Karpas-422 (cell line): ENCODE results near the gene PCDHGA1. TPM values are rescaled to one million over a fixed set of nuclear protein-coding genes. Genes with fewer than 3 reads are reported as not detected.
"Not testable (repeated sequence)": the region's sequence is repeated elsewhere in the genome, so short reads cannot be mapped to it uniquely, and the experiment has no call there.

ENCODE experiments used
- DNase-seq: peaks from one replicate; pipeline ENCODE4 v3.0.0-alpha.2; 2015
- H2AFZ ChIP-seq: fragments of 200-600 bp; sonication (generic); 2 replicates; pipeline ENCODE4 v1.6.1; 2014; ENCODE audit warnings: antibody characterized with exemption, low read length, mixed read lengths
- H3K27ac ChIP-seq: fragments of 200-600 bp; sonication (generic); 2 replicates; pipeline ENCODE4 v1.5.1; 2014; ENCODE audit warnings: mild to moderate bottlenecking, low read length, moderate library complexity
- H3K27me3 ChIP-seq: fragments of 200-600 bp; sonication (generic); 2 replicates; pipeline ENCODE4 v1.6.1; 2014; ENCODE audit warnings: low read length, mixed read lengths
- H3K36me3 ChIP-seq: fragments of 200-600 bp; sonication (generic); 2 replicates; pipeline ENCODE4 v1.6.1; 2014; ENCODE audit warnings: low read length, mixed read lengths; ENCODE audit not compliant: insufficient read depth
- H3K4me1 ChIP-seq: fragments of 200-600 bp; sonication (generic); 2 replicates; pipeline ENCODE4 v1.6.1; 2014; ENCODE audit warnings: mild to moderate bottlenecking, low read length, mixed read lengths
- H3K4me2 ChIP-seq: fragments of 200-600 bp; sonication (generic); 2 replicates; pipeline ENCODE4 v1.6.1; 2014; ENCODE audit warnings: low read length, low read depth, mild to moderate bottlenecking; ENCODE audit not compliant: poor library complexity, severe bottlenecking
- H3K4me3 ChIP-seq: fragments of 200-600 bp; sonication (generic); 2 replicates; pipeline ENCODE4 v1.5.1; 2014; ENCODE audit warnings: mild to moderate bottlenecking, antibody characterized with exemption, low read length, mixed read lengths
- H3K79me2 ChIP-seq: fragments of 200-600 bp; sonication (generic); 2 replicates; pipeline ENCODE4 v1.6.1; 2014; ENCODE audit warnings: mild to moderate bottlenecking, low read length, mixed read lengths
- H3K9ac ChIP-seq: fragments of 200-600 bp; sonication (generic); 2 replicates; pipeline ENCODE4 v1.6.0; 2014; ENCODE audit warnings: low read length
- H3K9me2 ChIP-seq: fragments of 200-600 bp; sonication (generic), shearing (Covaris generic); replicated peaks from 2 replicates; pipeline ENCODE4 v1.6.0; 2014; ENCODE audit warnings: mild to moderate bottlenecking, low read length, moderate library complexity; ENCODE audit not compliant: insufficient read depth
- H3K9me3 ChIP-seq: fragments of 300-700, 200-600 bp; sonication (generic); 2 replicates; pipeline ENCODE4 v1.6.1; 2014; ENCODE audit warnings: low read length, mixed read lengths
- H4K20me1 ChIP-seq: fragments of 200-600 bp; sonication (generic); 2 replicates; pipeline ENCODE4 v1.6.1; 2014; ENCODE audit warnings: mild to moderate bottlenecking, antibody characterized with exemption, low read length, low read depth; ENCODE audit not compliant: insufficient read depth
- total RNA-seq: library from RNA; depleted of rRNA; stranded (reverse); fragments of >200 nt; shearing (Covaris generic); gene quantifications from 2 replicates; pipeline ENCODE4 v1.2.3, GENCODE V29; 2014; ENCODE audit warnings: low replicate concordance

Gene PCDHGA1
- total RNA-seq, 1 experiment from 2014 or later: 0.48 TPM

DNA sequence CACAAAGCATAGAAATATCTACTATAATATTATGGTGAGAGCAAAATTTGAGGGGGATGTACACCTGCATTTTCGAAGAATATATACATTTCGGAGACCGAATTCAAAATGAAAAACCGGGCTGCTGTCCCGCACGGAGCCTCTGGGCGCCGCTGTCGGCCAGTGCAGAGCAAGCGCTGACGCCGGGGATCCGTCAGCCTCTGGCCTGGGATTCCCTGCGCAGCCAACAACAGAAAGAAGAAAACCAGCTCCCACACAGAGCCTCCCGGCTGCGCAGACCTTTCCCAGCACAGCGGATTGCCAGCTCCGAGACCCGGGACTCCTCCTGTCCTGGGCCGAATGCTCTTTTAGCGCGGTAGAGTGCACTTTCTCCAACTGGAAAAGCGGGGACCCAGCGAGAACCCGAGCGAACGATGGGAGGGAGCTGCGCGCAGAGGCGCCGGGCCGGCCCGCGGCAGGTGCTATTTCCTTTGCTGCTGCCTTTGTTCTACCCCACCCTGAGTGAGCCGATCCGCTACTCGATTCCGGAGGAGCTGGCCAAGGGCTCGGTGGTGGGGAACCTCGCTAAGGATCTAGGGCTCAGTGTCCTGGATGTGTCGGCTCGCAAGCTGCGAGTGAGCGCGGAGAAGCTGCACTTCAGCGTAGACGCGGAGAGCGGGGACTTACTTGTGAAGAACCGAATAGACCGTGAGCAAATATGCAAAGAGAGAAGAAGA is 77.6 kb downstream of the PCDHGA1 start, which contains the start of gene PCDHGB6:
Gene PCDHGB6, plus strand, starts transcription at position 232 of the 716 bp plus-strand sequence. Its CDS starts 182 bp downstream, at position 414.
- H3K9me3 ChIP-seq, H3K4me3 ChIP-seq, H4K20me1 ChIP-seq, H3K27ac ChIP-seq, DNase-seq, H3K9ac ChIP-seq, H3K4me1 ChIP-seq, H2AFZ ChIP-seq, H3K36me3 ChIP-seq, H3K9me2 ChIP-seq, H3K27me3 ChIP-seq, H3K4me2 ChIP-seq: not testable (repeated sequence)
- H3K79me2 ChIP-seq: peaks cover 37% of the 10 kb centered on the region

DNA sequence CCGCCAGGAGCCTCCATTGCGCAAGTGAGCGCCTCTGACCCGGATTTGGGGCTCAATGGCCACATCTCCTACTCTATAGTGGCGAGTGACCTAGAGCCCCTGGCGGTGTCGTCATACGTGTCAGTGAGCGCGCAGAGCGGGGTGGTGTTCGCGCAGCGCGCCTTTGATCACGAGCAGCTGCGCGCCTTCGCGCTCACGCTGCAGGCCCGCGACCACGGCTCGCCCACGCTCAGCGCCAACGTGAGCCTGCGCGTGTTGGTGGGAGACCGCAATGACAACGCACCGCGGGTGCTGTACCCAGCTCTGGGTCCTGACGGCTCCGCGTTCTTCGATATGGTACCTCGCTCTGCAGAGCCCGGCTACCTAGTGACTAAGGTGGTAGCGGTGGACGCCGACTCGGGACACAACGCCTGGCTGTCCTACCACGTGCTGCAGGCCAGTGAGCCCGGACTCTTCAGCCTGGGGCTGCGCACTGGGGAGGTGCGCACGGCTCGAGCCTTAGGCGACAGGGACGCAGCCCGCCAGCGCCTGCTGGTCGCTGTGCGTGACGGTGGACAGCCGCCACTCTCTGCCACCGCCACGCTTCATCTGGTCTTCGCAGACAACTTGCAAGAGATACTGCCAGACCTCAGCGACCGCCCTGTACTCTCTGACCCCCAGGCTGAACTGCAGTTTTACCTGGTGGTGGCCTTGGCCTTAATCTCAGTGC is 79.4 kb downstream of the PCDHGA1 start:
- Histone ChIP-seq H3K9me2 (no peaks in the 10 kb centered on the region), H3K27ac (no peak overlapping the region), H3K36me3 (peaks cover 25% of the 10 kb centered on the region), H3K79me2 (peaks cover 38% of the 10 kb centered on the region), H3K9me3 (peaks cover 7% of the 10 kb centered on the region), H3K9ac (no peak overlapping the region), H2AFZ (no peak overlapping the region), H3K4me2 (no peak overlapping the region), H3K4me1 (peaks cover 3% of the 10 kb centered on the region; the same call in 1 of the 2 replicates), H3K27me3 (no peaks in the 10 kb centered on the region), H3K4me3 (no peak overlapping the region), H4K20me1 (no peaks in the 10 kb centered on the region)
- no peak for DNase-seq

DNA sequence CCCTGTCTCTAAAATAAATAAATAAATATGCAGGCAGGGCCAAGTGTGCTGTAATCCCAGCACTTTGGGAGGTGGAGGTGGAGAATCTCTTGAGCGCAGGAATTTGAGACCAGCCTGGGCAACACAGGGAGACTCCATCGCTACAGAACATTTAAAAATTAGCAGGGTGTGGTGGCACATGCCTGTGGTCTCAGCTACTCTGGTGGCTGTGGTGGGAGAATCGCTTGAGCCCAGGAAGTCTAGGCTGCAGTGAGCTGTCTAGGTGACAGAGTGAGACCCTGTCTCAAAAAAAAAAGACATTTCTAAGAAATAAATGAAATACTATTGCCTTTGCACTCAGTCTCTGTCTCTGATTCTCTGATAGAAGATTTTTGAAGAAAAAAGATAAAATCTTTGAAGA is 81.3 kb downstream of the PCDHGA1 start:
- Histone ChIP-seq H2AFZ (no peak overlapping the region), H3K27ac (0 out of 2 replicates have a peak overlapping the region, but pooled peaks have one; percentile 18), H3K36me3 (peaks cover 25% of the 10 kb centered on the region), H3K9ac (no peak overlapping the region), H3K79me2 (peaks cover 23% of the 10 kb centered on the region), H3K9me3 (peaks cover 7% of the 10 kb centered on the region), H3K27me3 (no peaks in the 10 kb centered on the region), H3K9me2 (no peaks in the 10 kb centered on the region), H3K4me1 (peaks cover 3% of the 10 kb centered on the region; the same call in 1 of the 2 replicates), H3K4me2 (no peak overlapping the region), H4K20me1 (no peaks in the 10 kb centered on the region), H3K4me3 (no peak overlapping the region)
- DNase-seq: no peak

DNA sequence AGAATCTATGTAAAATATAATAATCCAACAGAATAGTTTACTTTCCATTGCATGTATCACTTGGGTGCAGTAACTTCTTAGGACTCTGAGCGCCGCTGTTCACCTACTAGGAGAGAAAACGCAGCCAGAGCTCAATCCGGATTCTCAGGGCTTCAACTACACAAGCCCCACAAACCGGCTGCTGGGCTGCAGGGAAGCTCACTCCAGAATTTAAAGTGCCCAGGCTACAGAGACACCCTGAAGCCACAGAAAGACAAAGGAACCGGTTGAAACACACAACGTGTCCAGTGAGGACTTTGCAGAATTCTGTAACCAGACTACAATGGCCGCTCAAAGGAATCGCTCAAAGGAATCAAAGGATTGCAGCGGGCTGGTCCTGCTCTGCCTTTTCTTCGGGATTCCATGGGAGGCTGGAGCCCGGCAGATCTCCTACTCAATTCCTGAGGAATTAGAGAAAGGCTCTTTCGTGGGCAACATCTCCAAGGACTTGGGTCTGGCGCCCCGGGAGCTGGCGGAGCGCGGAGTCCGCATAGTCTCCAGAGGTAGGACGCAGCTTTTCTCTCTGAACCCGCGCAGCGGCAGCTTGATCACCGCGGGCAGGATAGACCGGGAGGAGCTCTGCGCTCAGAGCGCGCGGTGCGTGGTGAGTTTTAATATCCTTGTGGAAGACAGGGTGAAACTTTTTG is 82.7 kb downstream of the PCDHGA1 start, which contains the start of gene PCDHGA10:
Gene PCDHGA10, plus strand, starts transcription at position 134 of the 686 bp plus-strand sequence. Its CDS starts 189 bp downstream, at position 323.
- H3K9ac ChIP-seq: no peak within 1 kb of the TSS
- H2AFZ ChIP-seq: no peak within 1 kb of the TSS
- no peaks in the 10 kb centered on the region; the same call in 1 of the 2 replicates for H3K9me3 ChIP-seq
- peaks cover 18% of the 10 kb centered on the region for H3K36me3 ChIP-seq
- H3K4me2 ChIP-seq: no peak within 1 kb of the TSS
- H3K4me1 ChIP-seq: peaks cover 3% of the 10 kb centered on the region; the same call in 1 of the 2 replicates
- no peaks in the 10 kb centered on the region for H4K20me1 ChIP-seq
- H3K4me3 ChIP-seq: no peak within 1 kb of the TSS
- 0 out of 2 replicates have a peak within 1 kb of the TSS, but pooled peaks have one; percentile 18 for H3K27ac ChIP-seq
- no peaks in the 10 kb centered on the region for H3K27me3 ChIP-seq
- DNase-seq: peak; percentile 90
- H3K79me2 ChIP-seq: peaks cover 13% of the 10 kb centered on the region
- no peaks in the 10 kb centered on the region for H3K9me2 ChIP-seq

DNA sequence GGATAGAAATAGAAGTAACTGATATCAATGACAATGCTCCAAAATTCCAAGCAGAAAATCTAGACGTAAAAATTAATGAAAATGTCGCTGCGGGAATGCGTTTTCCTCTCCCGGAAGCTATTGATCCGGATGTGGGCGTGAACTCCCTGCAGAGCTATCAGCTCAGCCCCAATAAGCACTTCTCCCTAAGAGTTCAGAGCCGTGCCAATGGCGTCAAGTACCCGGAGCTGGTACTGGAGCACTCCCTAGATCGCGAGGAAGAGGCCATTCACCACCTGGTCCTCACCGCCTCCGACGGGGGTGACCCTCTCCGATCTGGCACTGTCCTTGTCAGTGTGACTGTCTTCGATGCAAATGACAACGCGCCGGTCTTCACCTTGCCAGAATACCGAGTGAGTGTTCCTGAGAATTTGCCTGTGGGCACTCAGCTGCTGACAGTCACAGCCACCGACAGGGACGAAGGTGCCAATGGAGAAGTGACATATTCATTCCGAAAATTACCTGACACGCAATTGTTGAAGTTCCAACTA is 83.3 kb downstream of the PCDHGA1 start:
- Histone ChIP-seq H3K9me2 (no peaks in the 10 kb centered on the region), H2AFZ (no peak overlapping the region)

DNA sequence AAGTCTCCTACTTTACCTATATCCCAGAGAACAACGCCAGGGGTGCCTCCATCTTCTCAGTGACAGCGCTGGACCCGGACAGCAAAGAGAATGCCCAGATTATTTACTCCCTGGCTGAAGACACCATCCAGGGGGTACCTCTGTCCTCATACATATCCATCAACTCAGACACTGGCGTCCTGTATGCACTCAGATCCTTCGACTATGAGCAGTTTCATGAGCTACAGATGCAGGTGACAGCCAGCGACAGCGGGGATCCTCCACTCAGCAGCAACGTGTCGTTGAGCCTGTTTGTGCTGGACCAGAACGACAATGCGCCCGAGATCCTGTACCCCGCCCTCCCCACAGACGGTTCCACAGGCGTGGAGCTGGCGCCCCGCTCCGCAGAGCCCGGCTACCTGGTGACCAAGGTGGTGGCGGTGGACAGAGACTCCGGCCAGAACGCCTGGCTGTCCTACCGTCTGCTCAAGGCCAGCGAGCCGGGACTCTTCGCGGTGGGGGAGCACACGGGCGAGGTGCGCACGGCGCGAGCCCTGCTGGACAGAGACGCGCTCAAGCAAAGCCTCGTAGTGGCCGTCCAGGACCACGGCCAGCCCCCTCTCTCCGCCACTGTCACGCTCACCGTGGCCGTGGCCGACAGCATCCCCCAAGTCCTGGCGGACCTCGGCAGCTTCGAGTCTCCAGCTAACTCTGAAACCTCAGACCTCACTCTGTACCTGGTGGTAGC is 84.4 kb downstream of the PCDHGA1 start:
- not testable (repeated sequence) for H3K4me1 ChIP-seq, H4K20me1 ChIP-seq, H3K4me3 ChIP-seq, H3K9me3 ChIP-seq, H3K27me3 ChIP-seq, H3K9ac ChIP-seq, H3K79me2 ChIP-seq, H2AFZ ChIP-seq, DNase-seq, H3K9me2 ChIP-seq, H3K4me2 ChIP-seq, H3K27ac ChIP-seq
- H3K36me3 ChIP-seq: peaks cover 18% of the 10 kb centered on the region

More for the DNA sequence above, 83.3 kb downstream of the PCDHGA1 start:
- Histone ChIP-seq H3K36me3 (peaks cover 18% of the 10 kb centered on the region), H4K20me1 (no peaks in the 10 kb centered on the region), H3K9ac (no peak overlapping the region), H3K9me3 (peaks cover 6% of the 10 kb centered on the region; the same call in 1 of the 2 replicates), H3K79me2 (peaks cover 13% of the 10 kb centered on the region), H3K4me2 (no peak overlapping the region), H3K4me3 (no peak overlapping the region), H3K4me1 (peaks cover 3% of the 10 kb centered on the region; the same call in 1 of the 2 replicates), H3K27me3 (no peaks in the 10 kb centered on the region), H3K27ac (no peak overlapping the region)
- DNase-seq: no peak

DNA sequence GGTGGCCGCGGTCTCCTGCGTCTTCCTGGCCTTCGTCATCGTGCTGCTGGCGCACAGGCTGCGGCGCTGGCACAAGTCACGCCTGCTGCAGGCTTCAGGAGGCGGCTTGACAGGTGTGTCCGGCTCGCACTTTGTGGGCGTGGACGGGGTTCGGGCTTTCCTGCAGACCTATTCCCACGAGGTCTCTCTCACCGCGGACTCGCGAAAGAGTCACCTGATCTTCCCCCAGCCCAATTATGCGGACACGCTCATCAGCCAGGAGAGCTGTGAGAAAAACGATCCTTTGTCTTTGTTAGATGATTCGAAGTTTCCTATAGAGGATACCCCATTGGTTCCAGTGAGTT is 84.9 kb downstream of the PCDHGA1 start:
- H3K4me1 ChIP-seq, H4K20me1 ChIP-seq, H3K9ac ChIP-seq, H3K9me3 ChIP-seq, DNase-seq, H3K27me3 ChIP-seq, H2AFZ ChIP-seq, H3K79me2 ChIP-seq, H3K27ac ChIP-seq, H3K9me2 ChIP-seq, H3K4me2 ChIP-seq, H3K4me3 ChIP-seq: not testable (repeated sequence)
- H3K36me3 ChIP-seq: peaks cover 18% of the 10 kb centered on the region
